ENCODE measurements around the gene CHRNA3.
A peak's percentile ranks its signal among the peaks of the same experiment; 100 is the strongest.
"Not testable (repeated sequence)": the region's sequence is repeated elsewhere in the genome, so short reads cannot be mapped to it uniquely, and the experiment has no call there.

Gene CHRNA3

GRCh38 chr15:78617516-78617915 lies 3.3 kb downstream of the CHRNA3 start:
- no peak for DNase-seq (ENCODE audit: low read depth)

GRCh38 chr15:78617076-78617475 lies 3.7 kb downstream of the CHRNA3 start:
- no peak for DNase-seq (ENCODE audit: low read depth)

GRCh38 chr15:78616506-78616905 lies 4.3 kb downstream of the CHRNA3 start:
- DNase-seq (ENCODE audit: low read depth), result no peak

- no peak for DNase-seq (ENCODE audit: low read depth)
Measured at GRCh38 chr15:78615151-78615589, 5.6 kb downstream of the CHRNA3 start.

GRCh38 chr15:78614021-78614420 lies 6.8 kb downstream of the CHRNA3 start:
- no peak for DNase-seq (ENCODE audit: low read depth)

GRCh38 chr15:78609551-78609950 lies 11.2 kb downstream of the CHRNA3 start:
- not testable (repeated sequence) for DNase-seq (ENCODE audit: low read depth)

GRCh38 chr15:78605680-78606079 lies 15.1 kb downstream of the CHRNA3 start:
- no peak for DNase-seq (ENCODE audit: low read depth)

- DNase-seq (ENCODE audit: low read depth), result no peak
Measured at GRCh38 chr15:78605201-78605600, 15.6 kb downstream of the CHRNA3 start.

- DNase-seq (ENCODE audit: low read depth), result no peak
Measured at GRCh38 chr15:78604420-78604819, 16.4 kb downstream of the CHRNA3 start.

GRCh38 chr15:78603467-78603866 lies 17.3 kb downstream of the CHRNA3 start:
- DNase-seq (ENCODE audit: low read depth), result no peak

GRCh38 chr15:78599189-78599588 lies 21.6 kb downstream of the CHRNA3 start:
- DNase-seq (ENCODE audit: low read depth), result no peak

- DNase-seq (ENCODE audit: low read depth), result no peak
Measured at GRCh38 chr15:78598348-78598747, 22.4 kb downstream of the CHRNA3 start.

GRCh38 chr15:78597583-78597982 lies 23.2 kb downstream of the CHRNA3 start:
- no peak for DNase-seq (ENCODE audit: low read depth)

- DNase-seq (ENCODE audit: low read depth), result no peak
Measured at GRCh38 chr15:78574944-78575343, 45.9 kb downstream of the CHRNA3 start.

- DNase-seq (ENCODE audit: low read depth), result no peak
Measured at GRCh38 chr15:78573416-78573815, 47.4 kb downstream of the CHRNA3 start.

GRCh38 chr15:78571382-78571781 lies 49.4 kb downstream of the CHRNA3 start:
- DNase-seq (ENCODE audit: low read depth), result no peak

GRCh38 chr15:78570710-78571109 lies 50.1 kb downstream of the CHRNA3 start:
- no peak for DNase-seq (ENCODE audit: low read depth)

GRCh38 chr15:78567531-78567930 lies 53.3 kb downstream of the CHRNA3 start:
- no peak for DNase-seq (ENCODE audit: low read depth)

- DNase-seq (ENCODE audit: low read depth), result no peak
Measured at GRCh38 chr15:78565951-78566774, 54.6 kb downstream of the CHRNA3 start.

- peak; percentile 65 for DNase-seq (ENCODE audit: low read depth)
Measured at GRCh38 chr15:78565097-78565950, 55.5 kb downstream of the CHRNA3 start, which contains the start of gene CHRNA5. TSS of gene CHRNA5 (plus strand) at chr15:78565520. CDS start at chr15:78565720, 200 bp downstream.

GRCh38 chr15:78564743-78565096 lies 56.1 kb downstream of the CHRNA3 start:
- DNase-seq (ENCODE audit: low read depth), result no peak

- DNase-seq (ENCODE audit: low read depth), result no peak
Measured at GRCh38 chr15:78563092-78563491, 57.7 kb downstream of the CHRNA3 start.

- DNase-seq (ENCODE audit: low read depth), result no peak
Measured at GRCh38 chr15:78561490-78561889, 59.3 kb downstream of the CHRNA3 start.
